Cardiac muscle cell (in vitro differentiated cells and primary cell): Measurements from ENCODE around the gene IFT88. TPM values are rescaled to one million over a fixed set of nuclear protein-coding genes. Genes with fewer than 3 reads are reported as not detected.
A peak's percentile ranks its signal among the peaks of the same experiment; 100 is the strongest.

ENCODE experiments used
- DNase-seq, 2 donors: peaks; one replicate each; pipeline versions ENCODE4 v3.0.0 to v3.0.0-alpha.2; 2010 to 2017; ENCODE audit warnings: low read depth in 1 of 2, low spot score in 1 of 2
- H3K27ac ChIP-seq: fragments of 200-600 bp; sonication (generic); 2 replicates; pipeline ENCODE4 v1.5.1; 2016
- H3K27me3 ChIP-seq: fragments of 200-600 bp; sonication (generic); 2 replicates; pipeline ENCODE4 v1.6.0; 2016; ENCODE audit warnings: control low read depth
- H3K36me3 ChIP-seq: fragments of 200-600 bp; sonication (generic); 2 replicates; pipeline ENCODE4 v1.5.1; 2016; ENCODE audit warnings: control low read depth
- H3K4me1 ChIP-seq: fragments of 200-600 bp; sonication (generic); 2 replicates; pipeline ENCODE4 v1.8.1; 2017; ENCODE audit warnings: low read depth, mild to moderate bottlenecking, mixed run types
- H3K4me3 ChIP-seq: fragments of 200-600 bp; sonication (generic); 2 replicates; pipeline ENCODE4 v1.5.1; 2016; ENCODE audit warnings: mild to moderate bottlenecking
- H3K9me3 ChIP-seq: fragments of 200-600 bp; sonication (generic); 2 replicates; pipeline ENCODE4 v1.5.1; 2017; ENCODE audit warnings: low read depth, mild to moderate bottlenecking, control low read depth
- CTCF ChIP-seq: IDR thresholded peaks from 2 replicates; pipeline ENCODE4 v1.5.1; 2012; ENCODE audit warnings: low read depth, mild to moderate bottlenecking, low read length
- polyA plus RNA-seq: library from polyadenylated mRNA; unstranded; fragments of >200 nt; fragmentation: Nextera tagmentation; extraction: Ambion mirVana; gene quantifications from 2 replicates; pipeline ENCODE4 v1.2.1, GENCODE V29; 2016
- total RNA-seq: library from RNA; depleted of rRNA; stranded (reverse); fragments of >200 nt; gene quantifications from 2 replicates; pipeline ENCODE4 v1.2.3, GENCODE V29; 2016

IFT88 gene
- total and polyA plus RNA-seq, 2 experiments from 2014 or later = 18.2 to 18.6 TPM

GRCh38 chr13:20714563-20715329, 147.8 kb downstream of the IFT88 start:
- Histone ChIP-seq H3K27ac (no peak overlapping the region), H3K27me3 (no peaks in the 10 kb centered on the region), H3K9me3 (no peaks in the 10 kb centered on the region), H3K4me1 (peaks cover 24% of the 10 kb centered on the region), H3K36me3 (no peaks in the 10 kb centered on the region), H3K4me3 (no peak overlapping the region)
- DNase-seq = peak in 1 of 2 donors; percentile 92
- TF ChIP-seq CTCF = no peak

DNA sequence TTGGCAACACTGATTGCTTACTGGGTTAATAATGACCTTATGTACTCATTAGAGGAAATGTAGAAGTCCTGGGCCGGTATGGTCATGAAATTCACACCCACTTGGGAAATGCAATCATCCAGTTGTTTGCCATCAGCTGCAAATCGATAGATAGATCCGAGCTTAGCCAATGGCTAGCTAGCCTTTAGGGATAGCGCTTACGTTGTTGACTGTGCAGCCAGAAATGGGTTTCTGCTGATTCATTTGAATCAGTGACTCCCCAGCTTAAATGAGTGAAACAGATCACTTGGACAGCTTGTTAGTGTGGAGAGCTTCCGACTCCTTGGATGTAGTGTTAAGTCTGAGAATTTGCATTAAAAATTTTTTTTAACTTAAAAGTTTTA, 148.4 kb downstream of the IFT88 start:
- Histone ChIP-seq H3K4me1 (peaks cover 24% of the 10 kb centered on the region), H3K27me3 (no peaks in the 10 kb centered on the region), H3K36me3 (no peaks in the 10 kb centered on the region), H3K27ac (no peak overlapping the region), H3K9me3 (no peaks in the 10 kb centered on the region), H3K4me3 (no peak overlapping the region)
- no peak for DNase-seq
- TF ChIP-seq CTCF = no peak

DNA sequence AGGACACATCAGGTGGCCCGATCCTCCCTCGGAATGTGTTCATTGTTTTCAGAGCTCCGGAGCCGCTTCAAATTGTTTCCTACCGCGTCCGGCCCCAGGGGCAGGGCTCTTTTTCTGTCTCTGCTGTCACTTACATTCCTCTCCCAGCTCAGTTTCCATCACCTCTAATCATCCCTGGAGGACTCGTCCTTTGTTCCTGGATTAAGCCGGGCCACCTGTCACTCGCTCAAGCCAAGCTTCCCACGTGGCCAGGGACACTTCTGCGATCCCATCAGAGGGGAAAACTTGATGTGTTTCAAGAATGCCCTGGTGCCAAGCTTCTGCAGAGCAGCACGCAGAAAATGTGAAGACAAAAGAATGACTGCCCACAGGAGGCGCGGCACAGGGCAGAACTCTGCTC, 150.0 kb downstream of the IFT88 start:
- Histone ChIP-seq H3K4me1 (peaks cover 24% of the 10 kb centered on the region), H3K27ac (no peak overlapping the region)
- peak in 1 of 2 donors; percentile 35 for DNase-seq

GRCh38 chr13:20717581-20718542, 150.9 kb downstream of the IFT88 start:
- H3K36me3 ChIP-seq = no peaks in the 10 kb centered on the region
- H3K27ac ChIP-seq = no peak overlapping the region
- no peaks in the 10 kb centered on the region for H3K27me3 ChIP-seq
- no peak overlapping the region for H3K4me3 ChIP-seq
- peaks cover 30% of the 10 kb centered on the region for H3K4me1 ChIP-seq
- H3K9me3 ChIP-seq = no peaks in the 10 kb centered on the region
- DNase-seq = no peak
- TF ChIP-seq CTCF = no peak

More for the DNA sequence above, 150.0 kb downstream of the IFT88 start:
- TF ChIP-seq CTCF = no peak
- no peak overlapping the region for H3K4me3 ChIP-seq
- no peaks in the 10 kb centered on the region for H3K9me3 ChIP-seq
- H3K36me3 ChIP-seq = no peaks in the 10 kb centered on the region
- H3K27me3 ChIP-seq = no peaks in the 10 kb centered on the region

- Histone ChIP-seq H3K27ac (no peak overlapping the region), H3K4me1 (peaks cover 19% of the 10 kb centered on the region), H3K36me3 (no peaks in the 10 kb centered on the region), H3K27me3 (no peaks in the 10 kb centered on the region), H3K4me3 (no peak overlapping the region), H3K9me3 (no peaks in the 10 kb centered on the region)
- no peak for DNase-seq
- TF ChIP-seq CTCF = no peak
Measured at GRCh38 chr13:20718958-20719566, 152.1 kb downstream of the IFT88 start.
